HG02763 (cell line): ENCODE measurements around the gene LAMP5.

Experiments
- ATAC-seq: cut with Tn5 transposase; IDR thresholded peaks from one replicate; pipeline ENCODE4 v1.9.1; 2021; ENCODE audit warnings: mild to moderate bottlenecking, moderate library complexity; ENCODE audit not compliant: unreplicated experiment

Gene LAMP5

DNA sequence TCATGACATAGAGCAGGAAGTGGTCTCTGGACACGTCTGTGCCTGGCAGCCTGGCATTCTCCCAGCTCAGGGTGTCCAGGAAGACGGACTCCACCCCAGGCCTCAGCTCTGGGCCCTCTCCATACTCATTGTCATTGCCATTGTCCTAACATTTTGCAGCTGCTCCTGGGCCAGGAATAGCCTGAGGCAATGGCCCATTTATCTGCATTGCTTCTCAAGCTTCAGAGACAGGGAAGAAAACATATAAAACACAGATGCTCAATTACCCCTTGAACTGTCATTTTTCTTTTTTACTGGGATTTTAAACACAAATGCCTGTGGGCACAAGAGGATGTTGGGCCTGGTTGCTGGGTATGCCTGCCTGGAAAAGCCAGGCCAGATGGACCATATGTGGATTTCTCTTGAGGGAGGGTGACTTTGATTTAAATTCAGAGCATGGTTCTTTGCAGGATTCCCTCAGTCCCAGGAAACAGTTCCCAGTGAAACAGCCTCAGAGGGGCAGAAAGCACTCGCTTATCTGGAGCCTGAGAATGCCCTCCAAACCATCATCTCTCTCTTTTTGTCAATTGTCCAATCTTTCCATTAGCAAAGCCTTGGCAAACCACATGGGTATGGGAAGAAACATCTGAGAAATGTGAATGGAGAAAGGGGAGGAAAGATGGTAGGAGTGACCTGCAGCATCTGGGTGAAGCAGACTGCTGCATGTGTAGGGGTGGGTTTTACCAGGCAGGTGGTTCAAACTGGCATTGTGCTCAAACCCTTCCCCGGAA, 17.9 kb downstream of the LAMP5 start:
- no peak for ATAC-seq

DNA sequence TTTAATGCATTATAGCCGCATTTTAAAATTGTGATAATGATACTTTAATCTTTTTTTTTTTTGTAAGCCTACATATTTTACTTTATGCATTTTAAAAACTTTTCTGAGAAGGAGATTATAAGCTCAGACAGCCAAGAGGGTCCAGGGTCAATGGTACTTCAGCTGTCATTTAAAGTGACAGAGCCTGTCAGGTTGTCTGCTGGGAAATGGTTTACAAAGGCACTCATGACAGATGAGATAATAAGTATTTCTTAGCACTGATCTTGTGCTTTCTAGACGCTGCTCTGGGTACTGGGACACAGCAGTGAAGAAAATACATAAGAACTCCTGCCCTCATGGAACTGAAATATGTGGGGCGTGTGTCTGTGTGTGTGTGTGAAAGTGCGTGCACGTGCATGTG, 19.6 kb downstream of the LAMP5 start:
- no peak for ATAC-seq

DNA sequence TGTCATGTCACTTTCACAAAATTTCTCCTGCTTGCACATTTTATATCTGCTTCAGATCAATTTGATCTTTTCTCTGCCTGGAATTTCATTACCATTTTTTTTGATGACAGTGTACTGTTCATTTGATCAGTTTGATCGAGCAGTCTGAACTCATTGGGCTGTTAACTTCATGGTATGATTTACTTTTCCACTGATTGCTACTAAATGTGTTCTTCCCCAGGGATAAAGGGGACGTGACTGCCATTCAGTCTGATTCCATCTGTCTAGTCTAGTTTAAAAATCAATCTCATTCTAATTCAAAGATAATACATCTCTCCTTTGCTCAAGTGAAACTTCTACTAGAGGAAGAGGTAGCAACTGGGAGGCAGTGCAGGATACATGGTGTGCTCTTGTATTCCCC, 21.1 kb downstream of the LAMP5 start:
- no peak for ATAC-seq

DNA sequence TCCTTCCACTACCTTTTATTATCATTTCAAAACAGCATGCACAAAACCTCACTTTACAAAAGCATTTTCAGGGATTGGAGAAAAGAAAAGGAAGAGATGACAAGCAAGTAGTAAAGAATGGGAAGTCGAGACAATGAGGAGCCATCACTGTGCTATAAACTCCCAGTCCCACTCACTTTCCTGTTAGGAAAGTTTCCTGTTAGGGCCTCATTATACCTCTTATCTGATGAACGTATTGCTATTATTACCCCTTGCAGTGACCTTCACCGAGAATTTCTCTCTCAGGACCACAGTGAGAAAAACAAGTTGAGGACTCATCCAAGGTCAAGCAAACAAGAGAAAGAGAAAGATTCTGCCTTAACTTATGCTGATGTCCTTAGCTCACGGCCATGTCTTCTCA, 28.8 kb downstream of the LAMP5 start:
- no peak for ATAC-seq

DNA sequence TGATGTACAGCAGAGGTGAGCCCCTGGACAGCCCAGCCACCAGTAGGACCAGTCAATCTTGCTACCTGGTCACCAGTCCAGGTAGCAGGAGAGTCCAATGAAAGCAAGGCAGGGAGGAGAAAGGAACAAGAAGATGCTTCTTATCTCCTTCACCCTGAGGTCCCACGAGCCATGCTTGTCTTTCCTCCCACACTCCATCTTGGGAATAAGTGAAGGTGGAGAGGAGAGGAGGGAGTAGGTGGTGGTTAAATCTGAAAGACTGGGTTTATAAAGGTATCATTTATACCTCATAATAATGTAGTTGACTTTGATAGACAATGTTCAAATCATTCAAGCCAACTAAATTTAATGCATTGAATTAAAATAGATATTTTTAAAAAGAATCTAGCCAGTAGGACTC, 35.9 kb downstream of the LAMP5 start:
- ATAC-seq: no peak

DNA sequence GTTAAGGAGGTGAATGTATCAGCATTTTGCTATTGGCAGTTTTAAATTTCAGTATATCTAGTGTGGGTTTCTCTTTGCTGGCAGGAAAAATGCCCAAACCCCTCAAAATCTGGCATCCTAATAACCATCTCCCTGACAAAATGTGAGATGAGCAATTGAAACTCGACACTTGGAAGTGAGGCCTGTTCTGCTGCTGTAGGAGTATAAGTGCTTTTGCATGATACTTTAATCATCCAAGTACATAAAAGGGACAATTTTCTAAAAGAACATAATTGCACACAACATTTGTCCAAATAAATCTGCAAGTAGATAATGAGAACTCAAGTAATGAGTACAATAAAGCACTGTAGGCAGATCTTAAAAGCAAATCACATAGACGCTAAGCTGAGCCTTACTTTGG, 36.5 kb downstream of the LAMP5 start:
- ATAC-seq: no peak

DNA sequence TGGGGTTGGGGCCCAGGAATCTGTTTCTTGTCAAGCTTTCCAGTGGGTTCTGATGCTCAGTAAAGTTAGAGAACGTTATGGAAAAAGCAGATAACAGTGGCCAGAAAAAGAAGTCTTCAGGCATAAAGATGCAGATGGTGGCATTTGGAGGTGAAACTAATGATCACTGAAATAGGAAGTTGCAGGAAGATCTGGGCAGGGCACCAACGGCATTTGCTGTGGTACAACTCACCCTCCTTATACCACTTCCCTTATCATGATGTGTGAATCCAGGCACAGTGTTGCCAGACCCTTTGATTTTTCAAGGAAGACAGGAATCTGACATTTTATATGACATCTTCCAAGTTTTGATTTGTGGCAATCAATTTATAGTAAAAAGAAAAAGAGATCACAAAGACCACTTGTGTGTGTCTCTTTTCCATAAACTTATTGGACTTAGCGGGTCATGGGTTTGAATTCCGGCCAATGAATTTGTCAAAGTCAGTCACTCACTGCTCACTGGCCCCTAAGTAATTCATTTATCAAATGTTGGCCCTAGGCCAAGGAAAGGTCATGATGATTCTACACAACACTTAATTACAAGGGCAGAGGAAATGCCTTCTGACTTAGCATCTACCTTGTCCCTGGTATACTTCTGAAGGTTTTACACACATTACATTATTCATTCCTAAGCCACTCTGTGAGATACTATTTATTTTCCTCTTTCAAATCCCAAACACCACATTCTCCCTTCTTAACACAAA, 37.6 kb downstream of the LAMP5 start:
- no peak for ATAC-seq

DNA sequence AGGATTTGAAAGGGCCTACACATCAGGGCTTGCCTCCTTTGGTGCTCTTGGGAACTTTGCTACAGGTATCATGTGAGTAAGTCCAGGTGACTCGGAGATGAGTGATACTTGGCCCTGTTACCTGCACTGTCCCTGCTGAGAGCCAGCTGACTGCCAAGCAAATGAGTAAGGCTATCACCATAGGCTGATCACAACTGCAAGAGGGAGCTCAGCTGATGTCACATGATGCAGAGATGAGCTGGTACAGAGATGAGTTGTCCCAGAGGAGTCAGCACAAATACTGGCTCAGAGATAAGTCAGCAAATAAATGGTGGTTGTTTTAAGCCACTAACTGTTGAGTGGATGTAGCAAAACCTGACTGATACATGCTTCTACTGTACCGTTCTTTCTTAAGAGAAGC, 41.4 kb downstream of the LAMP5 start:
- no peak for ATAC-seq

DNA sequence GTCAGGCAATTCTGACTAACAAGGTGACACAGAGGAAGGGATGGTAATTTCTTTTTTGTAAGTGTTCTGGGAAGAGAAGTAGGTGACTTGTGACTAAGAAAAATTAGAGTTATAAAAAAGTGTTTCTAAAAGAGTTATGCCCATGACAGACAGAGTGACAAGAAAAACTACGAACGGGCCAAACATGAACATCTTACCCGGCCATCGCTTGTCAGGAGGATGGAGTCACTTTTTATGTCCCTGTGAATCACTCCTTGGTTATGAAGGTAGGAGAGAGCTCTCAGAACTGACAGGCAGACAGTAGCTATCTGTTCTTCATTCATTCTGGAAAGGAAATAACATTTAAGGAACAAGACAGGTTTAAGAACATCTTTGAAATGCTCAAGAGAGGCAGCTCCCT, 43.0 kb downstream of the LAMP5 start:
- no peak for ATAC-seq

DNA sequence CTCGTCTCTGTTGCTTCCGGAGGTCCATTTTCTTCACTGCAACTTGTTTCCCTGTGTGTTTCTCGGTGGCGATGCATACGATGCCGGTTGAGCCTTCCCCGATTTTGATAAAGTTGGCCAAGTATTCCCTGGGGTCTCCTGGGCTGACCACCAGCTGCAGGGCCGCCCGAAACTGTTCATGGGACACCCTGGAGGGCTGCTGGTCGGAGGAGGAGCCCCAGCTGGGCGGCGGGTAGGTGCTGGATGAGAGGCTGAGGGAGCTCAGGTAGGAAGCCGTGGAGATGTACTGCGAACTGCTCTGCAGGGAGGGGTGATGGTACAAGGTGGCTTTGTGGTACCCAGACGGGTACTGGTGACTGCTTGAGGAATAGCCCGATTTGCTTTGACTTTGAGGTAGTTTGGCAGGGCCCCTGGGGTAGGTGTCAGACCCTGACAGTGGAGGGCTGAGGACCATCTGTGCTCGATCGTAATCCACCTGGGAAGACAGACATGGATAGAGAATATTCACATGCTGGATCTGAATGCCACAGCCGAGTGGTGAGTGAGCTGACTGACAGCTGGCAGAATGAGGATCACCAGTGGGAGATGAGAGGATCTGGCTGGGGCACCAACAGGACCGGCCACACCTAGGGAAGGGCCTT, 51.6 kb downstream of the LAMP5 start:
- no peak for ATAC-seq

DNA sequence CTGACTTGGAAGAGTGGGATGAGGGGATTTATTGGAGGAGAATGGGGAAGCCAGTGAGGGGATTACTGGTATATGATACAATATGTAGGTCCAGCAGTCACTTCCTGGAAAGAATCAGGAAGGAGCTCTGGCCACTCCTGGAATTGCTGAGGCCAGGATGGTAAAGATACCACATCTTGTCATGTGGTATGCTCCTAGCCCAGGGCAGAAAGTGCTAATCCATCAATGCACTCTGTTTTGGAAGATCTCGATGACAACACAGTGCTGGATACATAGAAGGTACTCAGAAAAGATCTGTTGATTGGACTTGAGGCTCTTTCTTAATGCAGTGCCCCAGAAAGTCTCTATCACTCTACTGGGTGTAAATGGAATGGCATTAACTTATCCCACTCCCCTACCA, 52.6 kb downstream of the LAMP5 start:
- ATAC-seq: no peak

DNA sequence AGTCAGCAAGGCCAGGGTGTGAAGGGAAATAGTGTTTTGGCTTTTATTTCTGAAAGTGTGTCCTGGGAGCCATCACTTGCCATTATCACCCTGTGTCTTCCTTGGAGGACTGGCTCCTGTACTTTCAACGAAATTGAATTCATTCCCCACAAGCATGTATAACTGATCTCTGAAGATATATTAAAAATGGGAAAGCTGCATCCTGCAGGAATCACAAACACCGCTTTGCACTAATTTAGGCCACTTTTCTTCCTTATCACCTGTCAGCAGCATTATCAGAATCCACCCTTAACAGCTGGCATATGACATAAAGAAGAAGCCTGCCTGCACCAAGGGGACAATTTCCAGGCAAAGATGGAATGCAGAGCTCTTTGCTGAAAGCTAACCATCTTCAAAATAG, 56.2 kb downstream of the LAMP5 start:
- no peak for ATAC-seq

DNA sequence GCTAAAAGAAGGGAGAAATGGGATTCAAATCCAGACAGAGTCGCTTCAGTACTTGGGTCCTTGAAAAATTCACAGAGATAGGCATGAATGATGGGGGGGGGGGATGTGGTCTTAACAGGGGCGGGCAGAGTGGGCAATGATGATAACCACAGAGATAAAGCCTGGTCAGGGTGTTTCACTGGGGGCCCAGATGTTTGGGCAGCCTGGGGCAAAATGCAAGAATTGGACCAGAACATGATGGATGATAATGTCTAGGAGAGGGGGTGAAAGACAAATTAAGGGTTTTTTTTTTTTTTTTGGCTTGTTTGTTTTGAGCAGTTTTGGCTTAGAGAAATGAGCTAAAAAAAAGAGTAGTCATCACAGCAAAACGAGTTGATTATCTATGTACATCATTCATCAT, 57.4 kb downstream of the LAMP5 start:
- no peak for ATAC-seq

DNA sequence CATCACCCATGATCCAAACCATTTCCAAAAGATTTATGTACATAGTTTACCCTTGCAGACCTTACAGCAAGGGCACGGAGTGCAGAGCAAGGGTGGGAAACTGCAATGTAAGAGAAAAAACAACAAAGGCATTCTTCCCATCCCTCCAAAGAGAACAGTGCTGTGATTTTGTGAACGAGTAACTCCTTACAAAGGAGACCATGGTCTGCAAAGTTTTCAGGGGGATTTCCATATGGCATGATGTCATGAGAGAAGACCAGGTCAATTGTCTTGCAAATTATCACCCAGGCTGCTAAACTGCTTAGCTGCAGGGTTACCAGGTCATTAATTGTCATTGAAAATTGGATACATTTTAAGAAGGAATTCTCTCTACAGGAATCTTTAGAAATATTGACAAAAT, 58.3 kb downstream of the LAMP5 start:
- no peak for ATAC-seq

DNA sequence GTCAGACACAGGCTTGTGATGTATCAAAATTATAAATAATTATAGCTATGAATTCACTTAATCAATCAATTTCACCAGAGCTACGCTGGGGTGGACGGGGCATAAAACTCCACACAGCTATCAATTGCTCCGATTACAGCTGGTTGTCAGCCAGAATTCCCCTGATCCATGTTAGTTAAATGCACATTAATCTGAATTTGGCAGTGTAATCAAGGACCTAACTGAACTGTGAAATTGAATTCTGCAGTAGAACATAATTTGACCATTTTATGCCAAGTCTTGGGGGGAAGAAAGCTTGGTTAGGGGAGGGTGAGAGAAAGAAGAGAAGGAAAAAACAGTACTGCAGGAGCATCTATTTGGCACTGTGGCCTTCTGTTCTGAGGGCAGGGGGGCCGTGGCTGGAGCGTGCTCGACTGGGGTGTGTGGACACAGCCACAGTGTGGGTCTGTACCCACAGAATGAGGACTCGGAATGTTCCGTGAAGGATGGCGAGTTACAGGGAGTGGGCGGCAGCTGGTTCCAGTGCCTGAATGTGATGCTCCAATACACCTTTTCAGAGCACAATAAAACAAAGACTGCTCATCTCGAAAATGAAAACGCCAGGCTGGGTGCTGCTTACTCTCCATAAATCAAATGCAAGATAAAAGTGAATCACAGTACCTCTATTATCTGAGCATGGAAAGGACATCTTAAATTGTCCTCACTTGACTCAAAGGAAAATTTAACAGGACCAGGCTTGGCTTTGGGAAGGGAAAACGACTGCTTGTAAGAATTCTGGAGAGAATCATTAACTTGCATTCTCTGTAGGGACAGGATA, 59.2 kb downstream of the LAMP5 start:
- no peak for ATAC-seq

DNA sequence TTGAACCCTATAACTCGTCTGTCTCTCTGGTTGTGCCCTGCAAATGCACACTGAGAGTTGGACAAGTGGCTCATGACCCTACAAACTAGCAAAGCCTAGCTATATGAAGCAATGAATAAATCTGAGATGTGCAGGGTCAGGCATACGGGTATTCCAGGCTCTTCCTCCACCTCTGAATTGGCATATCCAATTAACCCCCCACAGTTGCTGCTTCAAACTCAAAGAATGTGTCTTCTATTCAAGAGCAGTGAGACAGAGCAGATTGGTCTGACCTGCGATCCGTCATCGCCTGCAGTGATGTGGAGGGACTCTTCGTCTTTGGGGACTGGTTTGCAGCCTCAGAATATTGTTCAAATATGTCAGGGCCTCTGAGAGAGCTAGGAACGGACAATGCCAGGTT, 59.8 kb downstream of the LAMP5 start:
- ATAC-seq: no peak

DNA sequence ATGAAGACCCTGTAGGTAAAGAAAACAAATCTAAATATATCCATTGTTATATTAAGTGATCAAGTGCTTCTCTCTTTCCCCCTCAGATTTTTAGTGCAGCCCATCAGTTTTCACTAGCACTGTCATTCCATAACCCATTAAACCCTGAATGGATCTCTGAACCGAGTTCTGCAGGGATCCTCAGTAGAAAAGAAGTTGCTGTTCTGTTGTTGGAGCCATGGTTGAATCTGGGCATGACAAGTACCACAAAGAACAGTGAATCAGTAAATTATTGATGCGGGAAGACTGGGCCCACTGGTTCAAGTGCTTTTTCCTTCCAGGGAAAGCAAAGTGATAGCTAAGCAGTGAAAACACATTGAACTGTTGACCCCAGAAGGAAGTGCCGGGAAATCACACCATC, 60.4 kb downstream of the LAMP5 start:
- ATAC-seq: no peak

DNA sequence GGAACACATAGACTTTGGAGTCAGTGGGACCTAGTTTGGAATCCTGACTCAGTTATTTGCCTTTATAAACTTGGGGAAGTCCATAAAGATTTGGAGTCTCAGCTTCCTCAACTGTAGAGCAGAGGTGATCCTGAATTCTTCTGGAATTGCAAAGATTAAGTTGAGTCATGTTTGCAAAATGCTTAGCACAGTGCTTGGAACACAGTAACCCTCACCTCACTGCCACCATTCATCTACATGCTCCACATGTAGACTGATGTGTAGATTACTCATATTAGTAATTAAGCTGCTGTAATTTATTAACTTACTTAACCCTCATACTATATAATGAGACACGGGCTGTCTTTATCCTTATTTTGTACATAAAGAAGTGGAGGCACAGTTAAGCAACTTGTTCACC, 61.4 kb downstream of the LAMP5 start:
- no peak for ATAC-seq

DNA sequence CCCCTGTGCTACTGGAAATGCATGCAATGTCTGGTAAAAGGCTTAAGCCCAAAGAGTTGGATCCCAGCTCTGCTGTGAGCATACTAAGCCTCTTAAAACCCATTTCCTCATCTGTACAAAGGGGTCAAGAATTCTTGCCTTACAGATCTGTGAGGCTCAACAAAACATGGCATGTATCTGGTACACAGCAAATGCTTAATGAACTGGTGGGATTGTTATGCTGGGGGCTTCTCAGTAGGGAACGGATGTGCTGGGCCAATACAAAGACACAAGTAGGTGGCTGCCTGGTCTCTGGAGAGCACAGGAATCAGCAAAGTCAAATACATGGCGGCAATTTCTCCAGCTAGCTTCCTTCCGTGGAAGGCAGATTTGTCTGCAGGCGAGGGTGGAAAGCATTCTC, 62.3 kb downstream of the LAMP5 start:
- no peak for ATAC-seq

DNA sequence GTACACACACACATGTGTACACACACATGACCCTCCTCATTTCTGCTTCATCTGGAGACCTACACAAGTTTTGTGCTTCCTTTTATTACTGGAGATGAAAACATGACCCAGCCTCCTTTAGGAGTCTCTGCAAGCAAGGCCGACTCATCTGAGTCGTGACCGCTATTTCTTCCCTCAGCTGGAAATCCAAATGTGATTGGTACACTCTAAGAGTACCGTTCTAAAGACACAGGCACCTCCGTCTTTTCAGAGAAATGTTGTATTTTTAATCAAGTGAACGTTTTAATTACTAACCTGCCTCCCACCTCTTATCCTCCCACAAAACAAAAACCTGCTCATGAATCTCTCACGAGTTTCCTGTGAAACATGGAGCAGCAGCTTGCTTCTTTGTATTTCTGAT, 63.0 kb downstream of the LAMP5 start:
- ATAC-seq: no peak

DNA sequence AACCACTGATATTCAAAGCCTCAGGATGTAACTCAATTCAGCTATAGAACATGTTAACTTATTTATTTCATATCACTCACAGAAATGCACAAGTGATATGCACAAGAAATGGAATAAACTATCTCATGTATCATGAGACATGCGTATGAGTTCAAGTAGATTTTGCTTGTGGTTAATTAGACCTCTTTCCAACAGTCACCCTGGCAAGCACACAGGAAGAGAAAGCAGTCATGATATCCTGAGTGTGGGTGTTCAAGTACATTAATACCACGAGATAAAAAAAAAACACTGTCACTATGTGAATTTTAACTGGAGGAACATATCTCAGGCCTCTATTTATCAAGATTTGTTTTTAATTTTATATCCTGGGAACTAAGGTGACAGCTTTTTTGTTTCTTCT, 64.2 kb downstream of the LAMP5 start:
- ATAC-seq: no peak
